Measurements from ENCODE around the gene UBASH3A.
A peak's percentile ranks its signal among the peaks of the same experiment; 100 is the strongest.

UBASH3A gene

DNA sequence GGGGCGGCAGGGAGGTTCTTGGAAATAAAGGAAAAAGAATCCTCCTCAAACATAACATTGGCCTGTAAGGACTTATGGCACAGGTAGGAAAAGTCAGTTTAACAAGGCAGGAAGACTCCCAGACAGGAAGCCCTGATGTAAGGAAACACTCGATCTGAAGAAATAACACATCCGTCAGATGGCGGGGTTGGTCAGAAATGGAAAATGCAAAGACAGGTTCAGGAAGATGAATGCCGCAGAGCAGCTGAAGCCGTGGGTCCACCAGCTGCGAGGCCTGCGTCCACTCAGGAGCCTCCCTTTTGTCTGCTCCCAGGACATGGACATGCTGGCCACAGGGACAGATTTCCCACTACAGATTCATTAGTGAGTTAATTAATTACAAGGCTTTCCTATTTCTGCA lies 88.5 kb downstream of the UBASH3A start:
- ChIA-PET CTCF (interaction anchor here (0.9 kb wide), 1 partner anchor 11 kb away, joined by 3 read pairs; no protein-coding TSS in a partner anchor), POLR2A (no interaction called here)

DNA sequence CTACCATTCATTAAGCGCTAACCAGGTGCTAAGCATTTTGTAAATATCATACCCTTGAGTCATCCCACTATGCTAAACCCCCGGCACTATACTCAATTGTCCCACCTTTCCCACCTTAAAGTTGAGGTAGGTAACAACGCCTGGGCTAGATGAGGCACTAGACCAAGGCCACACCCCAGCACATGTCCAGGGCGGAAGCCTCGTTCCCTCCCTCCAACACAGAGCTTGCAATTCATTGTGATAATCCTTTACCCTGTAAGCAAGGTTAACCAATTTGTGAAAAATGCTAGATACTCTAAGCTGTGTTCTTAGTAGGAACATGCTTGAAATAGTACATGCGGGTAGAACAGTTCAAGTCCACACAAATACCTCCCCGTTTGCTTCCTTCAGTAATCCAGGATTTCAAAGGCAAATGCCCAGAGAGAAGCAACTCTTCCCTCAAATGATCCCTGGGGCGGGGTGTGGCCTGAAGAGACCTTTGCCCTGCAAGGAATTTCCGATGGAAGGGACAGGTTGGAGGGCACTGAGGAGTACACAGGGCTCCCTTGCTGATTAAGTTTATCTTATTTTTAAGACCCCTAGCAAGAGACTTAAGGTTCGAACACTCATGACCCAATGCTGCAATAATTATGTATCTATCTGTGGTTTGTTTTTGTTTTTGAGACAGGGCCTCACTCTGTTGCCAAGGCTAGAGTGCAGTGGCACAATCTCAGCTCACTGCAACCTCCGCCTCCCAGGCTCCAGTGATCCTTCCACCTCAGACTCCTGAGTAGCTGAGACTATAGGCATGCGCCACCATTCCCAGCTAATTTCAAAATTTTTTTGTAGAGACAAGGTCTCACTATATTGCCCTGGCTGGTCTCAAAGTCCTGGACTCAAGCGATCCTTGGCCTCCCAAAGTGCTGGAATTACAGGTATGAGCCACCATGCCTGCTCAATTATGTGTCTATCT lies 89.7 kb downstream of the UBASH3A start:
- ChIA-PET CTCF (interaction anchor here (0.9 kb wide), 1 partner anchor 12 kb away, joined by 3 read pairs; no protein-coding TSS in a partner anchor), POLR2A (no interaction called here)
- no peak for DNase-seq (ENCODE audit: extremely low spot score)
- TF ChIP-seq CTCF (IDR thresholded peaks at IDR 0.05; ENCODE audit: control extremely low read depth, extremely low read depth, low read depth, missing control alignments), result no peak

More for the DNA sequence above, 88.5 kb downstream of the UBASH3A start:
- DNase-seq (ENCODE audit: extremely low spot score), result no peak
- TF ChIP-seq CTCF (IDR thresholded peaks at IDR 0.05; ENCODE audit: control extremely low read depth, extremely low read depth, low read depth, missing control alignments), result no peak

DNA sequence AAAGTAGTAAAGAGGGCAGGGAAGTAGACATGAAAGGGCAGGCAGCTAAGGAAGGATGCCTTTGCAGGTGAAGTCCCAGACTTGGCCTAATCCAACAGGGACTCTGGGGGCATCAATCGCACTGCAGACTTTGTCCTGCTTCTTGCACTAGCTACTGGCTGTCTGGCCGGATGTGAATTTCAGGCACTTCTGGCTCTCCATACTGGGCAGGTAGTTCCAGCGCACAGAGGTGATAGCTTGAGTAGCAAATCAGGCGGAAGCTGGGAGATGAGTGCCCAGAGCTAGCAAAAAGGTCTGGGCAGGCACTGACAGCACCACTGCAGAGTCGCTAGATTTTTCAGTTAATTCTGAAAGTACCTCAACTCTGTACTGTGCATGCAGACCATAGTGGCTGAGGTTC lies 91.3 kb downstream of the UBASH3A start:
- DNase-seq (ENCODE audit: extremely low spot score), result no peak
- POLR2A ChIA-PET, result interaction anchor here (0.5 kb wide), 1 partner anchor 45 kb away, joined by 3 read pairs; no protein-coding TSS in a partner anchor
- CTCF ChIA-PET, result interaction anchor here (1.0 to 1.6 kb wide), 6 partner anchors 10 to 236 kb away, joined by 3 to 5 read pairs (median 4); no protein-coding TSS in a partner anchor
- no peak for TF ChIP-seq CTCF (IDR thresholded peaks at IDR 0.05; ENCODE audit: control extremely low read depth, extremely low read depth, low read depth, missing control alignments)

DNA sequence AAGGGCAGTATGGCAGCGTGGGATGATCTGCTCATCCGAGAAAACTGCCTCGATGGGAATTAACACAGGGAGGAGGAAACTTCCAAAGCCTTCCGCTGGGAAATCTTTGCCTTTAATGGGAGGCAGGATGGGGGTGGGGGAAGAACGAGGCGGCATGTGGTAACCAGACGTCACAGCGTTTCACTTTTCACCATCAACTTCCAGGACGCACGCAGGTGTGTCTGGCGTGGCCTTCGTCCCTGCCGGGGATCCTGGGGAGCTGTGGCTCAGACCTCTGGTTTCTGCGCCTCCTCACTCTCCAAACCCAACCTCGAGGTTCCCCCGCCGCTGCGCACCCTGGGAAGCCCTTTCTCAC lies 92.0 kb downstream of the UBASH3A start:
- ChIA-PET CTCF (interaction anchor here (1.0 to 1.6 kb wide), 7 partner anchors 9 to 237 kb away, joined by 3 to 5 read pairs (median 4); no protein-coding TSS in a partner anchor), POLR2A (no interaction called here)
- DNase-seq (ENCODE audit: extremely low spot score), result no peak
- no peak for TF ChIP-seq CTCF (IDR thresholded peaks at IDR 0.05; ENCODE audit: control extremely low read depth, extremely low read depth, low read depth, missing control alignments)

DNA sequence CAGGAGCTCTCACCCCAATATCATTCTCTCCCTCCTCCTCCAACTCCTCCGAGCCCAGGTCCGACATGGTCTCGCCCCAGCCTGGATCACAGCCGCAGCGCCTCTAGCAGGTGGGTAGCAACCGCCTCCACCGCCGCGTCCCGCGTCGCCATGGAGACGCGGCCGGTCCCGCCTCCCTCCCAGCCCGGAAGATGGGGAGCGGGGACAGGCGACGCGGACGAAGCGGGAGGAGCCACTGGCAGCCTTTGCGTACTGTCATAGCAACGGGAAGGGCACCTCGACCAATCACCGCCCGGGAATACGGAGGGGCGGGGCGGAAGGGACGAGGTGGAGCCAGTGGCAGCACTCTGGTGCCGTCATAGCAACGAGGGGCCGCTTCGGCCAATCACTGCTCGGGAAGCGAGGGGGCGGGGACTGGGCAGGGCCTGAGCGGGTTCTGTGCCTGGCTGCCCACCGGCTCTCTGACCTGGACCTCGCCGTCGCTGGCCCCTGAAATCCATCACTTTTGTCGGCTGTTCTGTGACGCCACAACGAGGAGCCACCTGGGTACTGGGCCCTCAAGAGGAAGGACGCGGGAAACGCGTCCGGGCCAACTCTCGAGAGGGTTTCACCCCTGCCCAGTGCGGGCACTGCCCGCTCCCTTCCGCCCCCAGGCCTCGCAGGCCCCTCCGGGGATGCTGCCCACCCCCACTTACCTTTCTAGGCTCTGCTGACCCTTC lies 92.6 kb downstream of the UBASH3A start, which contains the start of gene RSPH1:
RSPH1 (minus strand) TSS at position 105 of the 719 bp plus-strand sequence; CDS start at position 67, 38 bp downstream.
- TF ChIP-seq CTCF (IDR thresholded peaks at IDR 0.05; ENCODE audit: control extremely low read depth, extremely low read depth, low read depth, missing control alignments), result peak; percentile 13
- ChIA-PET POLR2A (no interaction called here), CTCF (interaction anchor here (0.9 to 2.9 kb wide), 8 partner anchors 9 to 237 kb away, joined by 3 to 13 read pairs (median 4); no protein-coding TSS in a partner anchor)
- DNase-seq (ENCODE audit: extremely low spot score), result peak; percentile 99

DNA sequence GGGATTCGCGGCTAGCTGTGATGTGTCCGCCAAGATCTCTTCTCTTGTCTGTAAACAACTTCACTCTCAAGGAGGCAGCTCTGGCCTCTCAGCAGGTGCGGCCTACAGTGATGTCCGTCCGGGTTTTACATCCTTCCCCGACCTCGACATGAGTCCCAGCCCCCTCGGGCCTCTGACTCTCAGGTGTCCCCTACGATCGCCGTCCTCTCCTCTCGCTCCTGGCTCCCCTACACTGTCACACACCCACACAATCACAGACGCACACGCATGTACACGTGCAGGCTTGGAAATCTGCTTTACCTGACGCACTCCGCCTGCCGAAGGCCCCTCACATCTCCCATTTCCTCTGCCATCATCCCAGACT lies 93.1 kb downstream of the UBASH3A start:
- CTCF ChIA-PET, result interaction anchor here (0.9 to 2.9 kb wide), 3 partner anchors 9 to 29 kb away, joined by 3 to 13 read pairs (median 6); no protein-coding TSS in a partner anchor

More for the DNA sequence above, 93.1 kb downstream of the UBASH3A start:
- TF ChIP-seq CTCF (IDR thresholded peaks at IDR 0.05; ENCODE audit: control extremely low read depth, extremely low read depth, low read depth, missing control alignments), result no peak
- DNase-seq (ENCODE audit: extremely low spot score), result no peak
- POLR2A ChIA-PET, result no interaction called here
